Mesenteric fat pad (tissue), 1 donor: ENCODE results near the gene FGGY. TPM values are rescaled to one million over a fixed set of nuclear protein-coding genes. Genes with fewer than 3 reads are reported as not detected.
A peak's percentile ranks its signal among the peaks of the same experiment; 100 is the strongest.

Experiments used
- DNase-seq: peaks from one replicate; pipeline ENCODE4 v3.0.0-alpha.2; 2020; ENCODE audit warnings: low spot score
- total RNA-seq: library from RNA; stranded (reverse); fragmentation: NEBNext Ultra II Directional; extraction: Animal tissue kit (Norgen Biotek cat#: 25700); gene quantifications from one replicate; pipeline ENCODE4 v1.2.1, GENCODE V29; 2021
- donor health status: DM: yes; HTN: yes; CAD: no.

The FGGY gene
- total RNA-seq, 1 donor from 2014 or later, result 13.8 TPM

DNA sequence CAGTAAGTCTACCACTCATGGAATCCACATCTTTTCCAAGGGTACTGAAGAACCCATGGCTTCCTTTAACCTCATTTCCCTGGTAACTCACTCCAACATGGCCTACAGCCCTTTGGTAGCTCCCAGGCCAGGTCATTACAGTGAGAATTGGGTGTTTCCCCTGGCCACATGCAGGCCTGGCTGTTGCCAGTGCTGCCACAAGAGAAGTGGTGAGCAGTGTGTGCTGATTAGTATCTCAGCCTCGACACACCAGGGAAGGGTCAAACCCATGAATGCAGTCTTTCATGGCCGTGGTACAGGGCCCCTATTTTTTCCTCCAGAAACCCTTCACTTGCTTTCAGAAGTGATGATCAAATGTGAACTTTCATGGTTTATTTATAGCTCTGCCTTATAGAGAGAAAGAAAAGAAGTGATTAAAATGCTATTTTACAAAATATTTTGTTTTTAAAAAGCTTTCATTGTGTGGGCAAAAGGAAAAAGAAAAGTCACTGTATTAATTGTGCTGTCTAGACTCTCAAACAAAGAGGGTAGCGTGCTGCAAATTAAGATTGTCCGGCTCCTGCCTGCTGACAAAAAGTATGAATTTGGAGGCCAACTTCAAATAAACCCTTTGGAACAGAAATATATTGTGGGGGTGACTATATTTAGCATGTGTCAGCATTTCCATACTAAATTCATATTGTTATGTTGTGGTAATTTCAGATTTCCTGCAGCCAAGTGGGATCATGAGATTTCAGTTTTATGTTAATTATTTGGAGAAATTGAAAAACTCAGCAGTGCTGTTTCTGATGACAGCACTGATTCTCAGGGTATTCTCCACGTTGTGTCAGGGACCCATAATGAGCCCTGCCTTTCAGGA is 455.9 kb downstream of the FGGY start:
- no peak for DNase-seq

- no peak for DNase-seq
Measured at GRCh38 chr1:59755069-59755685, 458.3 kb downstream of the FGGY start.

DNA sequence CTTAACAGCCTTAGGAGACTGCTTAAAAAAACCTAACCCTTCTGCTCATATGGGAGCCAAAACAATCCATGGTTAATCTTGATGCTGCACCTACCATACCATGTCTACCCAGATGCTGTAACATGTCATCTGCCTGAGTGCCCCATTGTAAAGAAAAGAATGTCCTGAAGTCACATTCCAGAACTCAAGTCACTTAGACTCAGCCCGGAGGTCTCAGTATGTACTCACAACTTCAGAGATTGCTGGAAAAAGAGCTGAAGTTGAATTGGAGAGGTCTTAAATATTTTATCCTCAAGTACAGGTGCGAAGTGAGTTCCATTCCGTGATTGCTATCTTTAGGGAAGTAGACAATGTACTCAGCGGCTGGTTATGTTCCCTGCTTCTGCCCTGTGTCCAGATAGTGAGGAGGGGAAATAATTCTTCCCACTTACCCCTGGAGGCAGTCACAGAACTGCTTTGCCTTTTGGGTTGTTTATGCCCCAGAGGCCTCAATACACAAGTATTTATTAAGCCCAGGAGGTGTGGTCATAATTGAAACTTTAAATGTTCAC is 460.4 kb downstream of the FGGY start:
- no peak for DNase-seq

- peak; percentile 91 for DNase-seq
Measured at GRCh38 chr1:59759156-59759925, 462.4 kb downstream of the FGGY start.

GRCh38 chr1:59761443-59761842 is 464.5 kb downstream of the FGGY start:
- no peak for DNase-seq

GRCh38 chr1:59763418-59763817 is 466.5 kb downstream of the FGGY start:
- DNase-seq, result no peak

- DNase-seq, result no peak
Measured at GRCh38 chr1:59765011-59765730, 468.3 kb downstream of the FGGY start.

DNA sequence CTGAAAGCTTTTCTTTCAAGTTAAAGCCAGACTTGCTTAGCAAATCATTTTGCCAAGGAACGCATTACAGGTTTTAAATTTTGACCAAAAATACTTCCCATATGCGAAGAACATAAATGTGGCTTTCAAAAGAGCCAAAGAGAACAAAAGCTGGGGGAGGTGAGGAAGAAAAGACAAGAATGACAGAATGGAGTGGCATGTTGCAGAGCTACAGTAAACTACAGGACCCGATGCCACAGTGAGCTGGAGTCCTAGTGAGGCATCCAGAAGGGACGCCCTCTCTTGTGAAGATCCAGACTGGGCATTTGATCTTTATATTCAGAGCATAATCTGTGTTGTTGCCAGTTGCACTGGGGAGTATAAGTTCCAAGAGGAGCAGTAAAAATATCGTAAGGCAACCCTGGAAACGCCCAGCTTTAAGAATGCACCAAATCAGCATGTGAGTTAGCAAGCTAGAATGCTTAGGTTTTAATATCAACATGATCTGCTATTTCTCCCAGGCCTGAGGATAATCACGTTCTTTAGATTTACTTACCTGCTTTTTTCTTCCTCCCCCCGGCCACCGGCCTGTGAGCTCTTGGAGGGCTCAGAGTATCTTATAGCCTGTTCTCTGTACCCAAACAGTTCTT is 469.4 kb downstream of the FGGY start:
- no peak for DNase-seq

DNA sequence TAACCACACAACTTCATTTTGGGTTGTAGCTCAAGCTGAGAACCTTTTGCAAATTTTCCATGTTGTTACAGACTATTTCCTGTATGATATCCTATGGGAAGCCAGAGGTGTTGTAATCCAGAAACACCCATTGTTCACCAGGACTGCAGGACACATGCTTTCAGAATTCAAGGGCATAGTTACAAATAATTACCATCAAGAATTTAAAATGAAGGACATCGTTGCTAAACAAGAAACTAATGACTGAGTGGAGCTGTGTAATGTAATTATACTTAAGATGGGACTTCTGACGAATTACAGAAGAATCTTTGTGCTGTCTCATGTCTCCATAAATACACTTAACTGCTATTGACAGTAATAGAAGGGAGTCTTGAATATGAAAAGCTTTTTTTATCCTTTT is 470.2 kb downstream of the FGGY start:
- no peak for DNase-seq

GRCh38 chr1:59768792-59769735 is 472.2 kb downstream of the FGGY start:
- no peak for DNase-seq

DNA sequence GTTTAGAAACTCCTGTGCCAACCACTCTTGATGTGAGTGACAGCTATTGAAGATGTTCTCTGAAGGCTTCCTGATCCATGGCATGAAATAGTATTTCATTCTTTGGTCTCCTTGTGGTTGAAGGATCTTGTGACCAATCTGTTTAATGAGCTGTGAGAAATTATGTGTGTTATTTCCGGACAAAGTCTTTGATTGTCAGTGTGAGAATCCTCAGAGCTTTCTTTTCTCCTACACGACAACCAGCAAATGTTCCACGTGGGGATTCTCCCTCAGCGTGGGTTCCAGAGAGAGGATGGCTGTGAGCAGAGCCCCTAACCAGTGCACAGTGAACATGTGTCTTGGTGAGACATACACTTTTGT is 472.8 kb downstream of the FGGY start:
- no peak for DNase-seq

- no peak for DNase-seq
Measured at GRCh38 chr1:59771361-59771760, 474.5 kb downstream of the FGGY start.

GRCh38 chr1:59775480-59775879 is 478.6 kb downstream of the FGGY start:
- no peak for DNase-seq

DNA sequence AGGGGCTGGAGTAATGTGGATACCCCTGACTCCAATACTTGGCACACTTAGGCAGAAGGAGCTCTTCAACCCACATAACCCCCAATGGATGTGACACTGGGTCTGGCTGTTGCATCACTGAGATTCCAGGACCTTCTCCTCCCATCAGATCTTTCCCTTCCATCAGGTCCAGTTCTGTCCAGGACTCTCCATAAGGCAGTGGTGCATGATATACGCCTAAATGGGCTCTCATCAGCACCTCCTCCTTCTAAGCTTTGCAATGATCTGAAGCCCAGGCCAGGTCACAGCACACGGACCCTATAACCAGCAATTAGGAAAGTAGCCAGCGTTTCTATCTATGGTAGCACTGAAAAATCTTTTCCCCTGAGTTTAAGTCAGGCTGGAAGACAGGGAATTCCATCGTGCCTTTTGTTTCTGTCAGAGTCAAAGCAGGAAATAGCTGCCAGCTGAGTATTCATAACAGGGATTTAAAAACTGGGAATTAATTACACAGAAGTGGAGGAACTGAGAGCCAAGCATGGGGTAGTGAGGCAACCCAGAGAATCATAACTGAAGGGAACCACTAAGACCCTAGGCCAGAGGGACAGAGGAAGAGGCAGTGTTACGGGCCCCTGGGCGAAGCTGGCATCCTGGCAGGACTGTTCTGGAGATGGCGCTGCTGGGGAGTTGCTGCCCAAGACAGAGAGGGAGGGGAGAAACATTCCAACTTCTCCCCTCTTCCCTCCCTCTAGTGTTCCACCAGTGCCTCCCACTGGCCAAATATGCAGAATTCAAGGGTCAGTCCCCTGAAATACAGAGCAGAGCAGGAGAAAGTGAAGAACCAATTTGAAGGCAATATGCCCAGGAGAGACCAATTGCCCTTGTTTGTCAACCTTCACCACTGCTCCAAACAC is 480.3 kb downstream of the FGGY start:
- DNase-seq, result no peak

DNA sequence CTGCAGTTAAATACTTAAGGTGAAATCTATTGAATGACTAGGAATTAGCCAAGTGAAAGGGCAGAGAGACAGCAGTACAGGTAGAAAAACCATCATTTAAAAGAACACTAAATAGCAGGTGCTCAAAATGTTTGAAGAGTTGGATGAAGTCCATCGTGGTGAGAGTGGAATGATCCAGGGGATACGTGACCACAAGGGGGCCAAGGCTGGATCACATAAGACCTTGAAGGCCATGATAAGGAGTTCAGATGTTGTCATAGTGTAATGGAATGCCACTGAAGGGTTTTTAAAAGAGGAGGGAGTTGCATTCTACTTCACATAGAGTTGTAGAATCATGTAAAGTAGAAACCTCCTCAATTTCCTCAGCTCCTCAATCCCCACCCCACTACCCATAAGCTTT is 483.1 kb downstream of the FGGY start:
- DNase-seq, result no peak

- DNase-seq, result no peak
Measured at GRCh38 chr1:59788825-59789224, 491.9 kb downstream of the FGGY start.

DNA sequence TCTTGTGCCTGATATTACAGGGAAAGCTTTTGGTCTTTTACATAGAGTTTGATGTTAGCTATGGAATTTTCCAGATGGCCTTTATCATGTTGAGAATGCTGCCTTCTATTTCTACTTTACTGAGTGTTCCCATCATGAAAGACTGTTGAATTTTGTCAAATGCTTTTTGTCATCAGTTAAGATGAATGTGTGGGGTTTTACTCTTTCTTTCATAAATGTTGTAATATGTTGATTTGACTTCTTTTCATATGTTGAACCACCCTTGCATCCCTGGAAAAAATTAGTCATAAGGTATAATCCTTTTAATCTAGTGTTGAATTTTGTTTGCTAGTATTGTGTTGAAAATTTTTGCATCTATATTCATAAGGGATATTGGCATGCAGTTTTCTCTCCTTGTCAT is 501.7 kb downstream of the FGGY start:
- DNase-seq, result no peak

DNA sequence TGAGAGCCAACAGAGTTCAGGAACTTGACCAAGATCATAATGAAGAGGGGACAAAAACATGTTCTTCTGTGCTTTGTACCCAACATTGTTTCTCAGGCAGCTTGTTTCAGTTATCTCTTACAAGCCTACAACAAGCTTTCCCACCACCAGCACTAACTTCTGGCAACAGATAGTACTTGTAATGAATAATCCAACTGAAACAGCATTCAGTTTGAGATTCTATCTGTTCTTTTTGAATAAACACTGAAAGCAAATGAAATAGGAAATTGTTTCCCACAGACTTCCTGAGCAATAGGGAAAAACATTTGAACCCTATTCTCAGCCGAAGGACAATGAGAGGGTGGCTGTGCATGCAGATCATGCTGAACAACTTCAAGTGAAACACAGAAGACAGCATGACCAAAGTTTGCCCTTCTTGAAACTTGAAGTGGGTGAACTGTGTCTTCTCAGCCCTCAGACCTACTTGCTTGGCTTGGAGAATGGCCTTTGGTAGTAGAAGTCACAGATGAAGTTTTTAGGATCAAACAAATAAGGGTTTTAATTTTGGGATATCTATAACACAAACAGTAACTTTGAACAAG is 506.7 kb downstream of the FGGY start:
- DNase-seq, result no peak
